ENCODE results near the gene GPATCH1. TPM values are rescaled to one million over a fixed set of nuclear protein-coding genes. Genes with fewer than 3 reads are reported as not detected.
A peak's percentile ranks its signal among the peaks of the same experiment; 100 is the strongest.

Gene GPATCH1
- total RNA-seq, 4 donors from 2014 or later = 9.1 to 11.6 (median 10.0) TPM

GRCh38 chr19:33064458-33064791 lies 16.6 kb upstream of the GPATCH1 start:
- DNase-seq = peak; percentile 76 to 80
- Histone ChIP-seq H3K27me3 (no peaks in the 10 kb centered on the region), H3K27ac (peak overlapping the region in 1 of 3 donors; percentile 71), H3K4me1 (peaks cover 9 to 14% of the 10 kb centered on the region in 2 donors), H3K9me3 (no peaks in the 10 kb centered on the region), H3K36me3 (no peaks in the 10 kb centered on the region), H3K4me3 (replicated peaks in 1 of 3) (peak overlapping the region in 2 of 3 donors; percentile 35 to 90)
- intact Hi-C loops (cut with DNase I) = no loop called here
- TF ChIP-seq CTCF (IDR thresholded peaks at IDR 0.05) (no peak), POLR2A (IDR thresholded peaks at IDR 0.05) (no peak)
- WGBS, 2 donors = no CpG with 5 or more reads among the region's 35 CpGs

GRCh38 chr19:33064792-33065550 lies 16.0 kb upstream of the GPATCH1 start, which contains the start of gene RHPN2:
TSS of gene RHPN2 (minus strand) at chr19:33064888. CDS start at chr19:33064852, 36 bp downstream.
- no peaks in the 10 kb centered on the region for H3K9me3 ChIP-seq
- TF ChIP-seq POLR2A (IDR thresholded peaks at IDR 0.05) (peak in 1 of 2 donors; percentile 59), CTCF (IDR thresholded peaks at IDR 0.05) (no peak)
- no peaks in the 10 kb centered on the region for H3K36me3 ChIP-seq
- H3K4me3 ChIP-seq (replicated peaks in 1 of 3) = peak within 1 kb of the TSS; percentile 35 to 90 (median 59)
- peak within 1 kb of the TSS in 1 of 3 donors; percentile 71 for H3K27ac ChIP-seq
- DNase-seq = peak; percentile 73 to 78
- intact Hi-C loops (cut with DNase I) = no loop called here
- H3K27me3 ChIP-seq = no peaks in the 10 kb centered on the region
- H3K4me1 ChIP-seq = peaks cover 9 to 14% of the 10 kb centered on the region in 2 donors
- 5% methylated on average over 7 of the region's 86 CpGs; no CpG with 5 or more reads in 1 of the 2 donors for WGBS, 2 donors

- DNase-seq = peak; percentile 35 to 45
- H3K4me3 ChIP-seq (replicated peaks in 1 of 3) = no peak overlapping the region
- peaks cover 9 to 14% of the 10 kb centered on the region in 2 donors for H3K4me1 ChIP-seq
- TF ChIP-seq POLR2A (IDR thresholded peaks at IDR 0.05) (no peak), CTCF (IDR thresholded peaks at IDR 0.05) (no peak)
- H3K27ac ChIP-seq = no peak overlapping the region
- H3K36me3 ChIP-seq = no peaks in the 10 kb centered on the region
- H3K9me3 ChIP-seq = no peaks in the 10 kb centered on the region
- WGBS, 2 donors = 86 to 88% methylated on average over 17 to 18 of the region's 18 CpGs
- intact Hi-C loops (cut with DNase I) = no loop called here
- no peaks in the 10 kb centered on the region for H3K27me3 ChIP-seq
Observed at GRCh38 chr19:33066543-33066942, 14.4 kb upstream of the GPATCH1 start.

GRCh38 chr19:33067121-33067520 lies 13.9 kb upstream of the GPATCH1 start:
- intact Hi-C loops (cut with DNase I) = no loop called here
- no peak for DNase-seq
- H3K27ac ChIP-seq = no peak overlapping the region
- TF ChIP-seq POLR2A (IDR thresholded peaks at IDR 0.05) (no peak), CTCF (IDR thresholded peaks at IDR 0.05) (no peak)
- no peaks in the 10 kb centered on the region for H3K36me3 ChIP-seq
- 73 to 80% methylated on average over 7 to 8 of the region's 8 CpGs for WGBS, 2 donors
- no peaks in the 10 kb centered on the region for H3K9me3 ChIP-seq
- peaks cover 9 to 14% of the 10 kb centered on the region in 2 donors for H3K4me1 ChIP-seq
- H3K27me3 ChIP-seq = no peaks in the 10 kb centered on the region
- H3K4me3 ChIP-seq (replicated peaks in 1 of 3) = no peak overlapping the region

GRCh38 chr19:33071887-33072286 lies 9.1 kb upstream of the GPATCH1 start:
- no peaks in the 10 kb centered on the region for H3K9me3 ChIP-seq
- DNase-seq = no peak
- no peaks in the 10 kb centered on the region for H3K4me1 ChIP-seq
- no peaks in the 10 kb centered on the region for H3K36me3 ChIP-seq
- no peak overlapping the region for H3K4me3 ChIP-seq (replicated peaks in 1 of 3)
- no peak overlapping the region for H3K27ac ChIP-seq
- no peaks in the 10 kb centered on the region for H3K27me3 ChIP-seq
- TF ChIP-seq CTCF (IDR thresholded peaks at IDR 0.05) (no peak), POLR2A (IDR thresholded peaks at IDR 0.05) (no peak)
- WGBS, 2 donors = 90 to 91% methylated on average over 7 of the region's 7 CpGs
- intact Hi-C loops (cut with DNase I) = no loop called here
